CD14-positive monocyte (primary cell): ENCODE results near the gene PRR5. TPM values are rescaled to one million over a fixed set of nuclear protein-coding genes. Genes with fewer than 3 reads are reported as not detected.

Source experiments
- DNase-seq, 3 donors: peaks; one replicate each; pipeline ENCODE4 v3.0.0-alpha.2; 2011 to 2022
- H2AFZ ChIP-seq: 2 replicates; pipeline ENCODE4 v1.6.0; 2012; ENCODE audit warnings: mild to moderate bottlenecking, low read depth, low read length, inconsistent platforms; ENCODE audit not compliant: insufficient read depth, poor library complexity, severe bottlenecking
- H3K27ac ChIP-seq, 2 donors: 1 replicate in 1 of 2; 2 replicates in 1 of 2; pipeline ENCODE4 v1.5.1; 2012 to 2013; ENCODE audit warnings: low read length in 2 of 2, control low read depth in 1 of 2, inconsistent platforms in 1 of 2, low read depth in 1 of 2, mild to moderate bottlenecking in 1 of 2
- H3K27me3 ChIP-seq, 2 donors: one replicate each; pipeline versions ENCODE4 v1.6.0 to v1.6.1; 2011 to 2013; ENCODE audit warnings: low read length in 2 of 2; ENCODE audit not compliant: control insufficient read depth in 2 of 2, insufficient read depth in 2 of 2
- H3K36me3 ChIP-seq, 2 donors: replicated peaks in 1 of 2; 1 replicate in 1 of 2; 2 replicates in 1 of 2; pipeline versions ENCODE4 v1.5.1 to v1.6.1; 2012 to 2013; ENCODE audit warnings: low read length in 2 of 2, control low read depth in 1 of 2, inconsistent platforms in 1 of 2, mild to moderate bottlenecking in 1 of 2; ENCODE audit not compliant: insufficient read depth in 2 of 2, control insufficient read depth in 1 of 2
- H3K4me1 ChIP-seq, 2 donors: 1 replicate in 1 of 2; 2 replicates in 1 of 2; pipeline versions ENCODE4 v1.5.1 to v1.6.1; 2012 to 2013; ENCODE audit warnings: low read length in 2 of 2, control low read depth in 1 of 2, inconsistent platforms in 1 of 2, mild to moderate bottlenecking in 1 of 2, moderate library complexity in 1 of 2; ENCODE audit not compliant: insufficient read depth in 2 of 2, control insufficient read depth in 1 of 2
- H3K4me2 ChIP-seq: replicated peaks from 2 replicates; pipeline ENCODE3; 2012; ENCODE audit warnings: low read length, moderate library complexity, mild to moderate bottlenecking; ENCODE audit not compliant: poor library complexity, severe bottlenecking; ENCODE audit errors: extremely low read depth
- H3K4me3 ChIP-seq, 3 experiments: fragments of 200-600 bp in 1 of 3; sonication (generic) in 1 of 3; replicated peaks in 1 of 3; 1 replicate in 2 of 3; 2 replicates in 1 of 3; pipeline ENCODE4 v1.5.1; 2011 to 2013; ENCODE audit warnings: low read length in 3 of 3, mild to moderate bottlenecking in 3 of 3, control low read depth in 2 of 3, low read depth in 2 of 3, inconsistent platforms in 1 of 3, moderate library complexity in 1 of 3
- H3K79me2 ChIP-seq: 2 replicates; pipeline ENCODE4 v1.6.0; 2012; ENCODE audit warnings: mild to moderate bottlenecking, control low read depth, inconsistent platforms, low read length, moderate library complexity; ENCODE audit not compliant: insufficient read depth
- H3K9ac ChIP-seq: 2 replicates; pipeline ENCODE4 v1.6.0; 2017; ENCODE audit warnings: low read length, mild to moderate bottlenecking; ENCODE audit not compliant: insufficient read depth, poor library complexity, severe bottlenecking
- H3K9me3 ChIP-seq, 2 donors: replicated peaks in 1 of 2; 1 replicate in 1 of 2; 2 replicates in 1 of 2; pipeline versions ENCODE4 v1.5.1 to v1.6.1; 2012 to 2013; ENCODE audit warnings: low read length in 2 of 2, control low read depth in 1 of 2; ENCODE audit not compliant: control insufficient read depth in 1 of 2, insufficient read depth in 1 of 2
- H4K20me1 ChIP-seq: 2 replicates; pipeline ENCODE4 v1.6.0; 2012; ENCODE audit warnings: mild to moderate bottlenecking, low read length, control low read depth, moderate library complexity; ENCODE audit not compliant: insufficient read depth
- H3K27ac Mint-ChIP-seq, 7 donors: one replicate each; pipeline ENCODE4 v1.8.0; 2020; ENCODE audit warnings: mild to moderate bottlenecking in 7 of 7, mixed read lengths in 7 of 7, moderate library complexity in 6 of 7, inconsistent platforms in 2 of 7
- H3K27me3 Mint-ChIP-seq, 3 donors: one replicate each; pipeline ENCODE4 v1.8.0; 2021 to 2022; ENCODE audit warnings: low read depth in 3 of 3, mild to moderate bottlenecking in 3 of 3, mixed read lengths in 3 of 3, moderate library complexity in 3 of 3, inconsistent platforms in 1 of 3
- H3K36me3 Mint-ChIP-seq, 2 donors: one replicate each; pipeline ENCODE4 v1.8.0; 2020; ENCODE audit warnings: mixed read lengths in 2 of 2, inconsistent platforms in 1 of 2, mild to moderate bottlenecking in 1 of 2
- H3K4me1 Mint-ChIP-seq: one replicate; pipeline ENCODE4 v1.8.0; 2020; ENCODE audit warnings: mild to moderate bottlenecking, mixed read lengths
- H3K4me3 Mint-ChIP-seq, 2 donors: one replicate each; pipeline ENCODE4 v1.8.0; 2020; ENCODE audit warnings: mild to moderate bottlenecking in 2 of 2, mixed read lengths in 2 of 2, moderate library complexity in 1 of 2
- H3K9me3 Mint-ChIP-seq, 7 donors: one replicate each; pipeline ENCODE4 v1.8.0; 2020 to 2022; ENCODE audit warnings: mixed read lengths in 7 of 7, mild to moderate bottlenecking in 6 of 7, moderate library complexity in 6 of 7, inconsistent platforms in 2 of 7
- CTCF ChIP-seq: fragments of 200-600 bp; IDR thresholded peaks from one replicate; pipeline ENCODE4 v1.8.0; 2022; ENCODE audit warnings: antibody characterized with exemption, mild to moderate bottlenecking
- WGBS: methylation state at CpG from one replicate; pipeline ENCODE4 v1.1.5; 2013; ENCODE audit warnings: missing lambda C conversion rate; ENCODE audit not compliant: insufficient coverage; 5-methylcytosine and 5-hydroxymethylcytosine counted together
- intact Hi-C, 2 donors: fragments of 100-400 bp; cut with micrococcal nuclease; formaldehyde crosslinking; loops; one replicate each; pipeline versions ENCODE4 v1.15.0 to v1.15.1; 2023
- polyA plus RNA-seq, 3 donors: library from polyadenylated mRNA; depleted of rRNA in 1 of 3; unstranded in 2 of 3; stranded (reverse) in 1 of 3; fragments of 300-500 nt in 2 of 3; fragments of >200 nt in 1 of 3; fragmentation: Illumina TruSeq in 2 of 3; gene quantifications; 1 replicate in 2 of 3; 2 replicates in 1 of 3; pipeline ENCODE4 v1.2.3, GENCODE V29; 2012 to 2021

The PRR5 gene
- polyA plus RNA-seq, 3 donors, result 0.66 to 1.5 (median 1.2) TPM

DNA sequence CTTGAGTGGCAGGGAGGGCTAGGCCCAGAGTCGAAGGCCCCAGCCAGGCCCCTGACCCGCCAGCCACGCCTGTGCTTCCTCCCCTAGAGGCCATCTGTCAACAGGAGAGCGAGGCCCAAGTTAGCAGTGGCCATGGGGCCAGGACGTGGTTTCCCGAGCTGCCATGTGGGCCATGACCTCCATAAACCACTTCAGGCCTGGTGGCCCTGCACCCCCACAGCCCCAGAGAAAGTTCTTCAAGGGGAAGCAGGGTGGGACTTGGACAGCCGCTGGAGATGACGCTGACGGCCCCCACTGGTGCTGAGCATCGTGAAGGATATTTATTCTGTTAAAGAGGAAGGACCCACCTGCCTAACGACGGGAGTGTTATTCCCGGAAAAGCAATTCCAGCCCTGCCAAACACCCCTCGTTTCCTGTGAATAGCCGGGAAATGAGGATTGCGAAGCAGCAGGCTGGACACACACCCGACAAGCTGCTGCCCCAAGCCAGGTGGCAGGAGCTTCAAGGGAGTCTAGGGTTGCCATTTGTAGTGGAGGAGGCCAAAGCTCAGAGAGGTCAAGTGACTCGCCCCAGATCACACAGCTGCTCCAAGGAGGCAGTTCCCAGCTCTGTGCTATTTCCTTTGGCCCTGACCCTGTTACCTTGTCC lies 12.8 kb downstream of the PRR5 start:
- no peak overlapping the region for H3K4me2 ChIP-seq
- H3K9me3 ChIP-seq, result no peaks in the 10 kb centered on the region
- Mint-ChIP-seq H3K4me3 (no peak overlapping the region), H3K27ac (no peak overlapping the region), H3K27me3 (peaks cover 0 to 2% (median 1%) of the 10 kb centered on the region in 3 donors), H3K4me1 (peaks cover 6% of the 10 kb centered on the region), H3K36me3 (no peaks in the 10 kb centered on the region), H3K9me3 (no peaks in the 10 kb centered on the region)
- no peak overlapping the region for H3K4me3 ChIP-seq
- H3K79me2 ChIP-seq, result no peaks in the 10 kb centered on the region
- H2AFZ ChIP-seq, result no peak overlapping the region
- WGBS, result 63% methylated on average over 8 of the region's 18 CpGs
- H3K27me3 ChIP-seq, result no peaks in the 10 kb centered on the region
- H3K4me1 ChIP-seq, result peaks cover 0 to 5% of the 10 kb centered on the region in 2 donors
- no peaks in the 10 kb centered on the region for H3K36me3 ChIP-seq
- DNase-seq, result no peak
- no peak for TF ChIP-seq CTCF
- no peak overlapping the region for H3K9ac ChIP-seq
- intact Hi-C loops, result no loop called here
- H4K20me1 ChIP-seq, result no peaks in the 10 kb centered on the region
- H3K27ac ChIP-seq, result no peak overlapping the region

DNA sequence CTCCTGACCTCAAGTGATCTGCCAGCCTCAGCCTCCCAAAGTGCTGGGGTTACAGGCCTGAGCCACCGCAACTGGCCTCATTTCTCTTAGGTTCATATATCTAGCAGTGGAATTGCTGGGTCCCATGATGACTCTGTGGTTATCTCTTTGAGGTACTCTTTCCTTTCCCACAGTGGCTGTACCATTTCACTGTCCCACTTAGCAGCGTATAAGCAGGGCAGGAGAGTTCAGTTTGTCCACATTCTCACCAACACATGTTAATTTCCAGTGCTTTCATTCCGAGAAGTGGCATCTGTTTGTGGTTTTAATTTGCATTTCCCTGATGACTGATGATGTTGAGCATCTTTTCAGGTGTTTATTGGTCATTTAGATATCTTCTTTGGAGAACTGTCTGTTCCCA lies 16.4 kb downstream of the PRR5 start:
- TF ChIP-seq CTCF, result no peak
- no peak for DNase-seq
- Mint-ChIP-seq H3K4me3 (no peak overlapping the region), H3K36me3 (no peaks in the 10 kb centered on the region), H3K4me1 (no peaks in the 10 kb centered on the region), H3K27ac (no peak overlapping the region), H3K27me3 (peaks cover 0 to 3% (median 0%) of the 10 kb centered on the region in 3 donors), H3K9me3 (no peaks in the 10 kb centered on the region)
- H3K9ac ChIP-seq, result no peak overlapping the region
- H3K4me2 ChIP-seq, result no peak overlapping the region
- H4K20me1 ChIP-seq, result no peaks in the 10 kb centered on the region
- H3K4me3 ChIP-seq, result no peak overlapping the region
- no peaks in the 10 kb centered on the region for H3K9me3 ChIP-seq
- no peaks in the 10 kb centered on the region for H3K4me1 ChIP-seq
- H3K27ac ChIP-seq, result no peak overlapping the region
- no peaks in the 10 kb centered on the region for H3K36me3 ChIP-seq
- no peaks in the 10 kb centered on the region for H3K79me2 ChIP-seq
- H2AFZ ChIP-seq, result no peak overlapping the region
- H3K27me3 ChIP-seq, result no peaks in the 10 kb centered on the region
- WGBS, result no CpG with 5 or more reads among the region's 3 CpGs
- intact Hi-C loops, result no loop called here
